HepG2 (cell line): ENCODE measurements around the gene ACKR3. TPM values are rescaled to one million over a fixed set of nuclear protein-coding genes. Genes with fewer than 3 reads are reported as not detected.

Experiments used
- ATAC-seq: fragments of 200-7000 bp; cut with Tn5 transposase; 3 replicates; pipeline ENCODE4 v1.9.1; 2020; ENCODE audit warnings: mild to moderate bottlenecking, moderate library complexity
- BruUV-seq: library from RNA; stranded (reverse); fragments of 400-500 nt; replicated peaks from 2 replicates; lab custom pipeline; 2021; lab: Mats Ljungman, UMichigan
- CTCF ChIA-PET: fragments of 300-600 bp; formaldehyde crosslinking; extraction: SDS; loops from one replicate; lab custom pipeline; 2021; ENCODE audit warnings: low total read pairs, inconsistent platforms, low intra/inter-chr PET ratio; lab: Yijun Ruan, JAX
- POLR2A ChIA-PET: fragments of 350-600 bp; sonication (Branson Sonifier 250); formaldehyde crosslinking; loops from one replicate; lab custom pipeline; 2020; ENCODE audit warnings: antibody characterized with exemption, inconsistent platforms; lab: Yijun Ruan, JAX
- DNase-seq: peaks from one replicate; pipeline ENCODE4 v3.0.0-alpha.2; 2015; ENCODE audit warnings: low spot score
- FAIRE-seq: peaks from 3 replicates; lab custom pipeline; 2011; peaks lifted over from hg19 to GRCh38; lab: Jason Lieb, UNC
- H2AFZ ChIP-seq: one replicate; pipeline ENCODE4 v1.6.1; 2011; ENCODE audit warnings: low read length, inconsistent platforms
- H3K27ac ChIP-seq: fragments of 300-600 bp; 3 replicates; pipeline ENCODE4 v1.8.0; 2011; ENCODE audit warnings: mixed run types, mild to moderate bottlenecking, mixed read lengths, low read length, inconsistent platforms; ENCODE audit not compliant: insufficient read depth; ENCODE audit errors: extremely low read length
- H3K27me3 ChIP-seq, 2 experiments: fragments of 200-600 bp in 1 of 2; 2 replicates in 1 of 2; 3 replicates in 1 of 2; pipeline versions ENCODE4 v1.6.0 to v1.8.0; 2011; ENCODE audit warnings: low read length in 2 of 2, mild to moderate bottlenecking in 2 of 2, moderate library complexity in 2 of 2, inconsistent platforms in 1 of 2; ENCODE audit not compliant: insufficient read depth in 2 of 2, control insufficient read depth in 1 of 2
- H3K36me3 ChIP-seq, 2 experiments: fragments of 200-600 bp in 1 of 2; replicated peaks in 1 of 2; 2 replicates in 1 of 2; 3 replicates in 1 of 2; pipeline versions ENCODE4 v1.5.1 to v1.8.0; 2011; ENCODE audit warnings: low read length in 2 of 2, inconsistent platforms in 1 of 2; ENCODE audit not compliant: insufficient read depth in 2 of 2, control insufficient read depth in 1 of 2
- H3K4me1 ChIP-seq: 2 replicates; pipeline ENCODE4 v1.5.1; 2012; ENCODE audit warnings: low read length, inconsistent platforms; ENCODE audit not compliant: insufficient read depth
- H3K4me2 ChIP-seq: 2 replicates; pipeline ENCODE4 v1.6.0; 2011; ENCODE audit warnings: low read depth, low read length, inconsistent platforms
- H3K4me3 ChIP-seq, 3 experiments: fragments of 200-600 bp in 1 of 3; sonication (generic), shearing (Covaris generic) in 1 of 3; replicated peaks in 1 of 3; 2 replicates each; pipeline ENCODE4 v1.5.1; 2011 to 2016; ENCODE audit warnings: low read length in 3 of 3, inconsistent platforms in 2 of 3, low read depth in 2 of 3, mild to moderate bottlenecking in 2 of 3, control low read depth in 1 of 3, mixed read lengths in 1 of 3; ENCODE audit not compliant: insufficient read depth in 1 of 3
- H3K79me2 ChIP-seq: one replicate; pipeline ENCODE4 v1.6.1; 2011; ENCODE audit warnings: low read length, inconsistent platforms; ENCODE audit not compliant: insufficient read depth
- H3K9ac ChIP-seq: 2 replicates; pipeline ENCODE4 v1.6.0; 2011; ENCODE audit warnings: mild to moderate bottlenecking, low read depth, low read length, inconsistent platforms; ENCODE audit not compliant: insufficient read depth
- H3K9me3 ChIP-seq: 2 replicates; pipeline ENCODE4 v1.5.1; 2012; ENCODE audit warnings: mild to moderate bottlenecking, low read length
- H4K20me1 ChIP-seq: 2 replicates; pipeline ENCODE4 v1.6.0; 2011; ENCODE audit warnings: inconsistent platforms, mild to moderate bottlenecking, low read length, moderate library complexity; ENCODE audit not compliant: insufficient read depth
- HNF4A ChIP-seq: sonication (generic); formaldehyde crosslinking; IDR thresholded peaks from 2 replicates; pipeline ENCODE4 v1.4.0; 2020; ENCODE audit warnings: missing genetic modification reagents
- RBFOX2 ChIP-seq: fragments of 200-400 bp; formaldehyde crosslinking; IDR thresholded peaks from 2 replicates; pipeline ENCODE4 v1.6.1; 2017; ENCODE audit warnings: low read depth, mild to moderate bottlenecking, low read length
- ZNF367 ChIP-seq: sonication (generic); formaldehyde crosslinking; IDR thresholded peaks from 2 replicates; pipeline ENCODE4 v1.4.0; 2020; ENCODE audit warnings: missing genetic modification reagents, borderline replicate concordance
- ZSCAN29 ChIP-seq: sonication (generic); formaldehyde crosslinking; conservative IDR thresholded peaks from 2 replicates; pipeline ENCODE4 v1.4.0; 2020; ENCODE audit warnings: mild to moderate bottlenecking, missing genetic modification reagents
- WGBS: methylation state at CpG from one replicate; pipeline ENCODE4 v1.1.6; 2017; ENCODE audit warnings: low lambda C conversion rate; 5-methylcytosine and 5-hydroxymethylcytosine counted together
- in situ Hi-C: cut with HindIII; loops from 2 replicates; pipeline ENCODE4 v1.10.0; 2017; ENCODE audit warnings: low pct_unique_long_range_greater_than_20kb; ENCODE audit not compliant: extremely low pct_ligation_motif_present
- intact Hi-C: fragments of 100-400 bp; cut with micrococcal nuclease; formaldehyde crosslinking; loops from one replicate; pipeline ENCODE4 v1.10.0; 2022; ENCODE audit not compliant: unreplicated experiment
- polyA plus RNA-seq, 8 experiments: library from polyadenylated mRNA; depleted of rRNA in 3 of 8; stranded (reverse) in 7 of 8; unstranded in 1 of 8; fragments of >200 nt; fragmentation: Illumina TruSeq in 4 of 8; extraction: Trizol in 4 of 8; gene quantifications; 2 replicates each; pipeline versions ENCODE4 v1.2.1 to v1.2.3, GENCODE V29; 2011 to 2016; ENCODE audit warnings: low read depth in 4 of 8, missing spikeins in 1 of 8, mixed read lengths in 1 of 8; ENCODE audit not compliant: insufficient read depth in 1 of 8
- total RNA-seq, 5 experiments: library from RNA; depleted of rRNA; stranded (reverse); fragments of >200 nt; fragmentation: Illumina TruSeq; extraction: Trizol; gene quantifications; 2 replicates each; pipeline ENCODE4 v1.2.3, GENCODE V29; 2016; ENCODE audit warnings: low read depth in 1 of 5
- TF ChIP-seq, protein P1 (sequence below): fragments of 450-650 bp; IDR thresholded peaks from 2 replicates; pipeline ENCODE4 v1.6.1; 2016

Gene ACKR3
- total and polyA plus RNA-seq, 2 of the 13 experiments (the other 11 are each of a cell fraction or from before 2014, with no cell fraction given) = not detected

DNA sequence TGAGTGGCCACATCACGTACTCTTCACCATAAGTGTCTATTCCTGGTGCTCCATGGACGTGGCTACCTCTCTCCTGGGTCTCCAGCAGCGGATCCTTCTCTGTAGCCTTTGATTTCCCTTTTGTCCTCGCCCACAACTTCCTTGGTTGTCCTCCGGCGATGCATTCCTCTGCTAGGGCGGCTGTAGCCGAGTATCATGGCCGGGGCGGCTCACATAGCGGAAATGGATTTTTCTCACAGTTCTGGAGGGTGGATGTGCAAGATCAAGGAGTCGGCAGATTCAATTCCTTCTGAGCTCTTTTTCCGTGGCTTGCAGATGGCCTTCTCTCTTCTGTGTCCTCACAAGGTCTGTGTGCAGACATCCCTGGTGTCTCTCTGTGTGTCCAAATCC lies 35.7 kb downstream of the ACKR3 start:
- CTCF ChIA-PET = no interaction called here
- no peak overlapping the region for H2AFZ ChIP-seq
- DNase-seq (no peak), FAIRE-seq (no peak), ATAC-seq (no peak)
- H3K4me3 ChIP-seq = no peak overlapping the region
- H3K27ac ChIP-seq = no peak overlapping the region
- intact Hi-C loops (no loop called here), in situ Hi-C loops (no loop called here)
- no peak overlapping the region for H3K9ac ChIP-seq
- 24% methylated on average over 13 of the region's 13 CpGs for WGBS
- H3K79me2 ChIP-seq = no peaks in the 10 kb centered on the region
- TF ChIP-seq ZSCAN29 (CRISPR knock-in tag) = no peak
- TF ChIP-seq ZNF367 (CRISPR knock-in tag) = no peak
- no peak for TF ChIP-seq HNF4A (CRISPR knock-in tag)
- no peaks in the 10 kb centered on the region for H3K4me1 ChIP-seq
- no peaks in the 10 kb centered on the region for H3K9me3 ChIP-seq
- no TSS peak for BruUV-seq
- no peaks in the 10 kb centered on the region for H4K20me1 ChIP-seq
- no peak overlapping the region for H3K4me2 ChIP-seq
- POLR2A ChIA-PET = no interaction called here
- H3K27me3 ChIP-seq = peaks cover 5 to 16% of the 10 kb centered on the region in 2 experiments; a peak in 4 of 5 replicates
- H3K36me3 ChIP-seq = no peaks in the 10 kb centered on the region

DNA sequence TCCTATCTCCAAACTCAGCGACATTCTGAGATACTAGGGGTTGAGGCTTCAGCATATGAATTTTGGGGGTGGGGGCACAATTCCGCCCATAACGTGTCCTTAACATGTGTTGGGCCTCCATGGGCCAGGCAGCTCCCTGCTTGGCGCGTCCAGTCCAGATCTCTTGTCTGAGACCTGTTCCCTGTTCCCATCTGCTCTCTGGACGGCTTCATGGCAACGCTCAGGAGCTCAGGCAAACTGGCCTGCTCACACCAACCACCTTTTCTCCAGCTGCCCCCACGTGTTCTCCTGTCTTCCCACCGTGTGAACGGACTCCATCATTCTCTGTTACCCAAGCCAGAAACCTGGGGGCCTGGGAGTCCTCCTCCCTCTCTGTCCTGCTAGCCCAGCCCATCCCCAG lies 36.4 kb downstream of the ACKR3 start:
- FAIRE-seq = no peak
- Histone ChIP-seq H3K79me2 (no peaks in the 10 kb centered on the region), H3K4me2 (no peak overlapping the region), H3K9ac (no peak overlapping the region), H2AFZ (no peak overlapping the region), H3K9me3 (no peaks in the 10 kb centered on the region), H3K27ac (no peak overlapping the region), H3K4me1 (no peaks in the 10 kb centered on the region), H4K20me1 (no peaks in the 10 kb centered on the region), H3K4me3 (no peak overlapping the region), H3K36me3 (no peaks in the 10 kb centered on the region), H3K27me3 (peaks cover 5 to 10% of the 10 kb centered on the region in 2 experiments; a peak in 4 of 5 replicates)
- ATAC-seq = no peak
- WGBS = 17% methylated on average over 10 of the region's 10 CpGs
- in situ Hi-C loops (no loop called here), intact Hi-C loops (no loop called here)
- no TSS peak for BruUV-seq
- TF ChIP-seq, protein P1, sequence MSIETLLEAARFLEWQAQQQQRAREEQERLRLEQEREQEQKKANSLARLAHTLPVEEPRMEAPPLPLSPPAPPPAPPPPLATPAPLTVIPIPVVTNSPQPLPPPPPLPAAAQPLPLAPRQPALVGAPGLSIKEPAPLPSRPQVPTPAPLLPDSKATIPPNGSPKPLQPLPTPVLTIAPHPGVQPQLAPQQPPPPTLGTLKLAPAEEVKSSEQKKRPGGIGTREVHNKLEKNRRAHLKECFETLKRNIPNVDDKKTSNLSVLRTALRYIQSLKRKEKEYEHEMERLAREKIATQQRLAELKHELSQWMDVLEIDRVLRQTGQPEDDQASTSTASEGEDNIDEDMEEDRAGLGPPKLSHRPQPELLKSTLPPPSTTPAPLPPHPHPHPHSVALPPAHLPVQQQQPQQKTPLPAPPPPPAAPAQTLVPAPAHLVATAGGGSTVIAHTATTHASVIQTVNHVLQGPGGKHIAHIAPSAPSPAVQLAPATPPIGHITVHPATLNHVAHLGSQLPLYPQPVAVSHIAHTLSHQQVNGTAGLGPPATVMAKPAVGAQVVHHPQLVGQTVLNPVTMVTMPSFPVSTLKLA = peak; percentile 59
- TF ChIP-seq RBFOX2 = no peak
- no peak for DNase-seq
- ChIA-PET POLR2A (no interaction called here), CTCF (no interaction called here)
